Thyroid gland (tissue), 4 donors: ENCODE measurements around the gene ALDH8A1.

Experiments
- POLR2A ChIP-seq, 2 donors: fragments of 450-650 bp; IDR thresholded peaks; one replicate each; pipeline ENCODE4 v1.6.1; 2017; ENCODE audit warnings: antibody characterized with exemption in 2 of 2, mild to moderate bottlenecking in 2 of 2, moderate library complexity in 1 of 2
- TF ChIP-seq, protein P1 (sequence below), 6 experiments: fragments of 200-600 bp in 3 of 6; fragments of 450-650 bp in 3 of 6; sonication (generic) in 3 of 6; IDR thresholded peaks; one replicate each; pipeline ENCODE4 v1.5.1; 2016 to 2019; ENCODE audit warnings: antibody characterized with exemption in 6 of 6, mild to moderate bottlenecking in 2 of 6, inconsistent platforms in 1 of 6, moderate library complexity in 1 of 6

DNA sequence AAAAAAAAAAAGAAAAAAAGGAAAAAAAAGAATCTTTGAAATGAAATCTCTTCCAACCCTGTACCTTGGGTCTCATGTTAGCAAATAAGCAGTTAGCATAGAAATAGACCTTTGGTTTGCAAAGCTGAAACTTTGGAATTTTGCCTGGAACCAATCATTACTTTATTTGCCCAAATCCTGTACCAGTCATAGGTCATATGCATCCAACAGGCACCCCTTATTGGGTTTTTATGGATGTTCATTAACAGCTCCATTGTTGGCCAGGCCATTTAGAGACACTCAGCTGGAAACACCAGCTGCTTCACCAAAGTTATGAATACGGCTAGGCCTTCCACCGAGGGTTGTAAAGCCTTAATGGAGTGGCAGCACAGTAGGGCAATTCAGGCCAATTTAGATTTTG is 53.0 kb downstream of the ALDH8A1 start:
- TF ChIP-seq, protein P1, sequence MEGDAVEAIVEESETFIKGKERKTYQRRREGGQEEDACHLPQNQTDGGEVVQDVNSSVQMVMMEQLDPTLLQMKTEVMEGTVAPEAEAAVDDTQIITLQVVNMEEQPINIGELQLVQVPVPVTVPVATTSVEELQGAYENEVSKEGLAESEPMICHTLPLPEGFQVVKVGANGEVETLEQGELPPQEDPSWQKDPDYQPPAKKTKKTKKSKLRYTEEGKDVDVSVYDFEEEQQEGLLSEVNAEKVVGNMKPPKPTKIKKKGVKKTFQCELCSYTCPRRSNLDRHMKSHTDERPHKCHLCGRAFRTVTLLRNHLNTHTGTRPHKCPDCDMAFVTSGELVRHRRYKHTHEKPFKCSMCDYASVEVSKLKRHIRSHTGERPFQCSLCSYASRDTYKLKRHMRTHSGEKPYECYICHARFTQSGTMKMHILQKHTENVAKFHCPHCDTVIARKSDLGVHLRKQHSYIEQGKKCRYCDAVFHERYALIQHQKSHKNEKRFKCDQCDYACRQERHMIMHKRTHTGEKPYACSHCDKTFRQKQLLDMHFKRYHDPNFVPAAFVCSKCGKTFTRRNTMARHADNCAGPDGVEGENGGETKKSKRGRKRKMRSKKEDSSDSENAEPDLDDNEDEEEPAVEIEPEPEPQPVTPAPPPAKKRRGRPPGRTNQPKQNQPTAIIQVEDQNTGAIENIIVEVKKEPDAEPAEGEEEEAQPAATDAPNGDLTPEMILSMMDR (IDR thresholded peaks at IDR 0.05): no peak
- no peak for TF ChIP-seq POLR2A (IDR thresholded peaks at IDR 0.05)
